SK-N-SH treated with all-trans-retinoic acid at 6 μM for 48 hours (cell line): Measurements from ENCODE around the gene MED13.

Experiments used
- ATAC-seq: fragments of 200-7000 bp; cut with Tn5 transposase; 3 replicates; pipeline ENCODE4 v1.9.1; 2020; ENCODE audit warnings: mild to moderate bottlenecking, moderate library complexity
- ARNTL ChIP-seq: fragments of 450-650 bp; formaldehyde crosslinking; IDR thresholded peaks from 2 replicates; pipeline ENCODE4 v1.5.0; 2020; ENCODE audit warnings: low read depth, mild to moderate bottlenecking, moderate library complexity, borderline replicate concordance
- BACH2 ChIP-seq: fragments of 250-450 bp; sonication (Bioruptor Pico); IDR thresholded peaks from 2 replicates; pipeline ENCODE4 v1.9.0; 2021; ENCODE audit warnings: mild to moderate bottlenecking, borderline replicate concordance
- CREB5 ChIP-seq: fragments of 250-450 bp; sonication (Bioruptor Pico); IDR thresholded peaks from 2 replicates; pipeline ENCODE4 v1.5.1; 2020; ENCODE audit warnings: low read depth, mild to moderate bottlenecking, moderate library complexity
- CSDC2 ChIP-seq: fragments of 250-450 bp; sonication (Bioruptor Pico); IDR thresholded peaks from 2 replicates; pipeline ENCODE4 v1.5.0; 2020; ENCODE audit warnings: mild to moderate bottlenecking, moderate library complexity
- CSRNP3 ChIP-seq: fragments of 250-450 bp; sonication (Bioruptor Pico); IDR thresholded peaks from 2 replicates; pipeline ENCODE4 v1.5.1; 2021; ENCODE audit warnings: mild to moderate bottlenecking, moderate library complexity
- GLIS3 ChIP-seq: fragments of 250-450 bp; sonication (Bioruptor Pico); IDR thresholded peaks from 2 replicates; pipeline ENCODE4 v1.5.0; 2020; ENCODE audit warnings: mild to moderate bottlenecking, moderate library complexity
- ISL1 ChIP-seq: fragments of 250-450 bp; sonication (Bioruptor Pico); IDR thresholded peaks from 2 replicates; pipeline ENCODE4 v2.1.2; 2022; ENCODE audit warnings: mild to moderate bottlenecking, moderate library complexity
- OSR1 ChIP-seq: fragments of 250-450 bp; sonication (Bioruptor Pico); IDR thresholded peaks from 2 replicates; pipeline ENCODE4 v1.8.0; 2022; ENCODE audit warnings: moderate library complexity, mild to moderate bottlenecking, inconsistent platforms
- PATZ1 ChIP-seq: fragments of 250-450 bp; sonication (Bioruptor Pico); IDR thresholded peaks from 2 replicates; pipeline ENCODE4 v1.8.0; 2020; ENCODE audit warnings: mild to moderate bottlenecking, moderate library complexity, borderline replicate concordance
- POU6F1 ChIP-seq: fragments of 250-450 bp; sonication (Bioruptor Pico); IDR thresholded peaks from 2 replicates; pipeline ENCODE4 v1.8.0; 2021; ENCODE audit warnings: low read depth, mild to moderate bottlenecking, moderate library complexity, borderline replicate concordance
- PPARA ChIP-seq: fragments of 250-450 bp; sonication (Bioruptor Pico); IDR thresholded peaks from 2 replicates; pipeline ENCODE4 v1.5.0; 2020; ENCODE audit warnings: mild to moderate bottlenecking, borderline replicate concordance
- RARB ChIP-seq: fragments of 250-450 bp; sonication (Bioruptor Pico); IDR thresholded peaks from 2 replicates; pipeline ENCODE4 v1.8.0; 2021; ENCODE audit warnings: mild to moderate bottlenecking, moderate library complexity
- SNAI2 ChIP-seq: fragments of 250-450 bp; sonication (Bioruptor Pico); IDR thresholded peaks from 2 replicates; pipeline ENCODE4 v1.5.0; 2020; ENCODE audit warnings: mild to moderate bottlenecking, moderate library complexity
- TCF4 ChIP-seq: fragments of 250-450 bp; sonication (Bioruptor Pico); IDR thresholded peaks from 2 replicates; pipeline ENCODE4 v1.8.0; 2021; ENCODE audit warnings: mild to moderate bottlenecking, moderate library complexity, borderline replicate concordance
- TOX ChIP-seq: fragments of 250-450 bp; sonication (Bioruptor Pico); IDR thresholded peaks from 2 replicates; pipeline ENCODE4 v1.8.0; 2021; ENCODE audit warnings: mild to moderate bottlenecking, moderate library complexity, borderline replicate concordance
- TSHZ2 ChIP-seq: fragments of 250-450 bp; sonication (Bioruptor Pico); IDR thresholded peaks from 2 replicates; pipeline ENCODE4 v1.5.0; 2020; ENCODE audit warnings: mild to moderate bottlenecking, moderate library complexity
- ZC3H10 ChIP-seq: fragments of 250-450 bp; sonication (Bioruptor Pico); IDR thresholded peaks from 2 replicates; pipeline ENCODE4 v1.5.1; 2021; ENCODE audit warnings: mild to moderate bottlenecking, moderate library complexity
- ZFP3 ChIP-seq: fragments of 250-450 bp; sonication (Bioruptor Pico); IDR thresholded peaks from 2 replicates; pipeline ENCODE4 v1.5.0; 2020; ENCODE audit warnings: mild to moderate bottlenecking, moderate library complexity
- ZFP30 ChIP-seq: fragments of 450-650 bp; formaldehyde crosslinking; IDR thresholded peaks from 2 replicates; pipeline ENCODE4 v1.5.0; 2022; ENCODE audit warnings: mild to moderate bottlenecking, moderate library complexity
- ZNF565 ChIP-seq: fragments of 450-650 bp; formaldehyde crosslinking; conservative IDR thresholded peaks from 2 replicates; pipeline ENCODE4 v1.5.0; 2020; ENCODE audit warnings: low read depth, mild to moderate bottlenecking, moderate library complexity
- ZNF70 ChIP-seq: fragments of 450-650 bp; formaldehyde crosslinking; IDR thresholded peaks from 2 replicates; pipeline ENCODE4 v1.5.0; 2020; ENCODE audit warnings: mild to moderate bottlenecking, moderate library complexity
- ZNF8 ChIP-seq: fragments of 450-650 bp; formaldehyde crosslinking; IDR thresholded peaks from 2 replicates; pipeline ENCODE4 v1.5.0; 2020; ENCODE audit warnings: mild to moderate bottlenecking, moderate library complexity

The MED13 gene

GRCh38 chr17:62057696-62058095 is 7.4 kb downstream of the MED13 start:
- TF ChIP-seq TSHZ2 (CRISPR knock-in tag), result no peak
- TF ChIP-seq CREB5 (CRISPR knock-in tag), result no peak
- no peak for TF ChIP-seq SNAI2
- no peak for TF ChIP-seq ZNF8 (CRISPR knock-in tag)
- TF ChIP-seq TCF4 (CRISPR knock-in tag), result no peak
- TF ChIP-seq ZFP3 (CRISPR knock-in tag), result no peak
- no peak for TF ChIP-seq ARNTL
- no peak for TF ChIP-seq RARB
- no peak for TF ChIP-seq GLIS3 (CRISPR knock-in tag)
- no peak for TF ChIP-seq OSR1 (CRISPR knock-in tag)
- TF ChIP-seq ZC3H10 (CRISPR knock-in tag), result no peak
- no peak for TF ChIP-seq ZFP30 (CRISPR knock-in tag)
- ATAC-seq, result peak; percentile 39

GRCh38 chr17:62052765-62053338 is 12.2 kb downstream of the MED13 start:
- no peak for ATAC-seq
- no peak for TF ChIP-seq PATZ1 (CRISPR knock-in tag)
- TF ChIP-seq ZC3H10 (CRISPR knock-in tag), result no peak
- no peak for TF ChIP-seq CSRNP3
- no peak for TF ChIP-seq PPARA (CRISPR knock-in tag)
- TF ChIP-seq TOX (CRISPR knock-in tag), result no peak
- TF ChIP-seq ZFP3 (CRISPR knock-in tag), result no peak
- no peak for TF ChIP-seq POU6F1 (CRISPR knock-in tag)
- TF ChIP-seq ZNF8 (CRISPR knock-in tag), result no peak
- no peak for TF ChIP-seq RARB
- no peak for TF ChIP-seq TSHZ2 (CRISPR knock-in tag)
- TF ChIP-seq GLIS3 (CRISPR knock-in tag), result no peak
- no peak for TF ChIP-seq SNAI2
- TF ChIP-seq CSDC2 (CRISPR knock-in tag), result no peak
- TF ChIP-seq ZNF70 (CRISPR knock-in tag), result no peak
- TF ChIP-seq ISL1, result no peak
- no peak for TF ChIP-seq BACH2 (CRISPR knock-in tag)
- TF ChIP-seq ZNF565 (CRISPR knock-in tag), result no peak
- no peak for TF ChIP-seq ZFP30 (CRISPR knock-in tag)
